ENCODE measurements around the gene PCP4L1.

The PCP4L1 gene

GRCh38 chr1:161266836-161267235 lies 8.3 kb downstream of the PCP4L1 start:
- no peak for DNase-seq (ENCODE audit: low spot score)

DNA sequence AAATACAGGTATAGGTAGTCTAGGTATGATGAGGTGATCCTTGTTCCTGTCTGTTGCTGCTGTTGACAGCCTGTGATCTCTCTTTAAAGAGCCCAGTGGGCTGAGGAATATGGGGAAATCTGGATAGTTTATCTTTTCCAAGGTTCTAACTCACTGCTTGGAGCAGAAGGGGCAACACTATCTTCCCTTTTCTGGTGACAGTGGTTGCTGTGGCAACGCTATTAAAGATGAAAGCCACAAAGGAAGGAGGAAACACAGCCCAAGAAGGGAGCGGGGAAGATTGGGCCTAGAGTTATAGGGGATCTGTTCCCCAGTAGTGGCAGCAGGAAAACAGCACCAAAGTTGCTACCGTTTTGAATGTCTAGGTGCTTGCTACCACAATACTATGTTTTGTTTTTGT lies 8.8 kb downstream of the PCP4L1 start:
- no peak for DNase-seq (ENCODE audit: low spot score)

DNA sequence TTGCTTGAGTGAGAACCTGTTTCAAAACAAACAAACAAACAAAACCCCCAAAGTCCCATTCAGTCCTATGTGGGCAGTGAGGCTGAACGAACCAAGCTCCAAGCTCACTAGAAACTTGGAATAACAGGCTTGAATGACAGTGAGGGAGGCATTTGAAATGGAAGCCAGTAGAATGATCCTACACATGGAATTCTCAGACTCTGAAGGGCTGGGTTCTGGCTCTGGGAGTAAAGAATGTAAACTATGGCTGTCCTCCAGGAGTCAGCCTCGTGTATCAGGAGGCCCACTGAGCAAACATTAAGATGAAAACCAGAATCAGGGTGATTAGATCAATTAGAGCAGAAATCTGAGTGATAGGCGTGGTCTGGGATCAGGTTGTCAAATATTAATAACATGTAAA lies 14.9 kb downstream of the PCP4L1 start:
- no peak for DNase-seq (ENCODE audit: low spot score)

DNA sequence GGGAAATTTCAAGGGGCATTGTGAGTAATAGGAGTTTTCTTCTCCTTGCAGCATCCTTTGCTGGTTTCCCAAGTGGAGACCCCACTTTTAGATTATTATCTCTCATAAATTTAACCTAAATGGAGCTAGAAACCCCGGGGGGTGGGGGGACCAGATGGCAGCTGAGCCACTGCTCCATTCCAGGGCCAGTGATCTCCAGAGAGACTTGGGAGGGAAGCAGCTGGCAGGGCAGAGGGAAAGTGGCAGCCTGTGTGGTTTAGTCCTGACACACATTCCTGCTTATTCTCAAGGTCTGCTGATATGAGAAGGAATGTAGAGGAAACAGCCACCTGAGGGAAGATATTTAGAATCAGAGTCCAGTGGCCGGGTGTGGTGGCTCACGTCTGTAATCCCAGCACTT lies 16.3 kb downstream of the PCP4L1 start:
- no peak for DNase-seq (ENCODE audit: low spot score)

DNA sequence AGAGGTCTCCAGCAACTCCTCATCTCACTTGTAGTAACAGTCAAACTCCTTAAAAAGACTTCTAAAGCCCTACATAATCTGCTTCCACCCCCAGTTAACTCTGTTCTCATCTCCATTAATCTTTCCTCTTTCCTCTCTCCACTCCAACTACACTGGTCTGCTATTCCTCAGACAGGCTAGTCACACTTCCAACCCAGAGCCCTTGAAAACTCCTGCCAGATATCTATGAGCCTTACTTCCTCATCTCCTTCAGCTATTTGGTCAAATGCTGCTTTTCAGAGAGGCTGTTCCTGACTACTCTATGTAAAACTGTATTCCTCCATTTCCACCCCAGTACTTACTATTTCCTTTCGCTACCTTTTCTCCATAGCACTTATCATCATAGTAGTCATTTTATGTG lies 24.4 kb downstream of the PCP4L1 start:
- DNase-seq (ENCODE audit: low spot score) = no peak

DNA sequence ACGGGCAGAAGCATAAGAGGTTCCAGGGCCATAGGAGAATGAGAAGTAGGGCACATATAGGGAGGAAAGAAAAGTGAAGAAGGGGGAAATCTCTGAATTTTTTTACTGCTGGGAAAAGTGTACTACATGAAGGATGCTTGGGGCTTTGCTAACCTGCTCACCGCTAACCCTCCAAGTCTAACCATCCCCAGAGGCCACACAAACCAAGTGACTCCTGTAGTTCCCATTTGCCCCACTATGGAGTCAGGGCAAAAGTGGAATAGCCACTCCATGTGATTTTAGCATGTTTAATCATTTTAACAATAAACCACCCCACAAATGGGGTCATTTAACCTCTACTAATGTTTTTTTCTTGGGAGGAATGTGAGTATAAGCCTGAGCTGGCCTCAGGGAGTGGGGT lies 26.6 kb downstream of the PCP4L1 start:
- no peak for DNase-seq (ENCODE audit: low spot score)

GRCh38 chr1:161285521-161285920 lies 27.0 kb downstream of the PCP4L1 start:
- DNase-seq (ENCODE audit: low spot score) = no peak

DNA sequence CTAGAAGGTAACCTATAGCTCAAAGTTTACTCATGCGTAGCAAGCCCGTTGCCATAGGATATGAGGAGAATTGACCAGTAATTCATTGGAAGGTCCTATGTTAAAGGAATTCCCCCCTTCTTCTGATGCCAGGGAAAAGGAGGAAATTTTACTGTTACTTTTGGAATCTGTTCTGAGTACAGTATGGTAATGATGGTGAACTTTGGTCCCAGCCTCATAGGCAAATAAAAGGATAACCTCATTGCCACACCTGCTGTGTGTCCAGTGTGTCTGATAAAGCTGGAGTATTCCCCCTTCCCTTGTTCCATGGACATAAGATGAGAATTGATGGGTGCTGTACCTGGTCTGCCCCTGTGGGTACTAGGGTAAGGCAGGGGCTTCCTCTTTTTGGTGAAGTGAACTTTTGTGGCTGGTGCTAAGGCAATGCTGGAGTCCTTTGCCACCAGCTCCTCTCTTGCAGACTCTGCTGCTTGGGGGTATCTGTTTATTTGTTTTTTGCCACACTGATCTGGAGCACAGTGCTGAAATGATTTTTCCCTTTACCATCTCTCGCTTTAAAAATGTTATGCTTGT lies 29.0 kb downstream of the PCP4L1 start:
- DNase-seq (ENCODE audit: low spot score) = no peak

GRCh38 chr1:161290779-161291178 lies 32.2 kb downstream of the PCP4L1 start:
- DNase-seq (ENCODE audit: low spot score) = no peak

- no peak for DNase-seq (ENCODE audit: low spot score)
Observed at GRCh38 chr1:161297415-161297814, 38.9 kb downstream of the PCP4L1 start.

DNA sequence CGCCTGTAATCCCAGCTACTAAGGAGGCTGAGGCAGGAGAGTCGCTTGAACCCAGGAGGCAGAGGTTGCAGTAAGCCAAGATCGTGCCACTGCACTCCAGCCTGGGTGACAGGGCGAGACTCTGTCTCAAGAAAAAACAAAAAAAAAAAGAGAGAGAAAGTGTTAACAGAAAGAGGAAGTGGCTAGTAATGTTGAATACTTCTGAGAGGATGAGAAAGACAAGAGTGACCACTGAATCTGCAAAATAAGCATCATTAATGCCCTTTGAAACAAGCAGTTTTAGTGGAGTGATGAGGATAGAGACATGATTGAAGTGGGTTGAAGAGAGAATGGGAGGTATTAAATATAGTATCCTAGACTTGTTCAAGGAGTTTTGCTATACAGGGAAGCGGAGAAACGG lies 39.6 kb downstream of the PCP4L1 start:
- DNase-seq (ENCODE audit: low spot score) = no peak

GRCh38 chr1:161299347-161299746 lies 40.8 kb downstream of the PCP4L1 start:
- DNase-seq (ENCODE audit: low spot score) = no peak

DNA sequence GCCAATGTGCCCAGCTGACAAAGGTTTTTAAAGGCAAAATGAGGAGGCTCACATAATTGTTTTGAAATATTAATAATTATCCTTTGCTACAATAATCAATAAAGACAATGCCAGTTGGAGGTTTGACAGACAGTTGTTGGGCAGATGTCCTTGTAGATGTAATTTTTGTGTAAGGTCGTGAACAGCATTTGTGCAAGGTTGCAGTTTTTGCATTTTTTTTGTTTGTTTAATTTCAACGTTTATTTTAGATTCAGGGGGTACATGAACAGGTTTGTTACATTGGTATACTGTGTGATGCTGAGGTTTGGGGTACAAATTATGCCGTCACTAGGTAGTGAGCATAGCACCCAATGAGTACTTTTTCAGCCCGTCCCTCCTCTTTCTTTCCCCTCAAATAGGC lies 41.9 kb downstream of the PCP4L1 start:
- DNase-seq (ENCODE audit: low spot score) = no peak

DNA sequence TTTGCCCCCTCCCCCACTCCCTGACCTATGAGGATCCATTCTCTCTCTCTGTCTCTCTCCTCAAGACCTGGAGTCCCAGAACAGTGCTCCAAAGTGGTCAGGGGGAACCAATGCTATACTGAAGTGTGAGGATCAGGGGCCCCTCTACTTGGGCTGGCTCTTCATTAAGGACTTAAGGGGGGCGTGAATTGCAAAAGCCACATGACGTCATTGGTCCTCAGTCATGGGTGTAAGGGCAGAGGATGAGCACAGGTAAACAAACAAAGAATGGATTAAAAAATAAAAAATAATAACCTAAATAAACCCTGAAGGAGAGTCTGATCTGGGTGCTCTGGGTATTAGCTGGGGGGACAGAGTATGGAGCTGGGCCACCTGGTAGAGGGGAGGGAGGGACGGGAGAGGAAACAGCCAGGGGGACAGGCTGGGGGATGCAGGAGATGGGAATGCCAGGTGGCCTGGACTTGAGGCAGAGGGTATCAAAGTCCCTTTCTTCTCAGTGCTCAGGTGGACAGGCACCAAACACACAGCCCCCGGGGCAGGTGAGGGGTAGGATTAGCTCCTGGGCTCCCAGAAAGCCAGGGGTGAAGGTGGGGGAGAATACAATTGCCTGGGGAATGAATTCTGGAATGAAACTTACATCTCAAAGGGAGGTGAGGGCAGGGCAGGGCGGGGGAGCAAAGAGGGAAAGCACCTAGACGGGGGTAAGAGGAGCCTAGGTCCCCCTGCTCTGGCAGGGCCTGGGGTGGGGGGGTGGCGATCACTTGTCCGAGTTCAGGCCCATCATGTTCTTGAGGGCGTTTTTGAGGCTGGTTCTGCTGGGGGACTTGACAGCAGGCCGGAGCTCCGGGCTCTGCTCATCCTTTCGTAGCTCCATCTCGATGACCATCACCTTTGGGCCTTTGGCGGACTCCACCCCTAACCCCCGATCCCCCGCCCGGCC lies 46.7 kb downstream of the PCP4L1 start:
- DNase-seq (ENCODE audit: low spot score) = no peak

- DNase-seq (ENCODE audit: low spot score) = peak; percentile 37
Observed at GRCh38 chr1:161305867-161306519, 47.4 kb downstream of the PCP4L1 start.

DNA sequence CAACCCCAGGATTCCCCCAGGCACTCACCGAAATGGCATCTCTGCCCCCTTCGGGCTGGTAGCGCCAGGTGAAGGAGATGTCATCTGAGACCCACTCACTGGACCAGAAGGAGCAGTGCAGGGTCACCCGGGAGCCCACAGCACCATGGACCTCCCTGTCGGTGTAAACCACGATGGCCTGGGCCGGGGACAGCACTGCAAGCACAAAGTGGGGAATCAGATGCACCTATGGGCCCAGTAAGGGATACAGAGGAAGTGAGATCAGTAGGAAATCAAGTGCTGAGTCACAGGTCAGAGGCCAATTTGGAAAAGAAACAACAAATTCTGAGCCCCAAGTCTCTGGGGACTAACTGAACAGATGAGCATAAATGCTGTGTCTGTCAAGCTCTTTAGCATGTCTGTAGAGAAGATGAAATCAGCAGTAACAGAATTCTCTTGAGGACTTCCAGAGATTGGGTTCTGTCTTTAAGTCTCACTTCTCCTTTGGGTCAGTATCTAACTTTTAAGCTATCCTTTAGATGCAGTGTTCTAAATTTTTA lies 48.8 kb downstream of the PCP4L1 start:
- no peak for DNase-seq (ENCODE audit: low spot score)

DNA sequence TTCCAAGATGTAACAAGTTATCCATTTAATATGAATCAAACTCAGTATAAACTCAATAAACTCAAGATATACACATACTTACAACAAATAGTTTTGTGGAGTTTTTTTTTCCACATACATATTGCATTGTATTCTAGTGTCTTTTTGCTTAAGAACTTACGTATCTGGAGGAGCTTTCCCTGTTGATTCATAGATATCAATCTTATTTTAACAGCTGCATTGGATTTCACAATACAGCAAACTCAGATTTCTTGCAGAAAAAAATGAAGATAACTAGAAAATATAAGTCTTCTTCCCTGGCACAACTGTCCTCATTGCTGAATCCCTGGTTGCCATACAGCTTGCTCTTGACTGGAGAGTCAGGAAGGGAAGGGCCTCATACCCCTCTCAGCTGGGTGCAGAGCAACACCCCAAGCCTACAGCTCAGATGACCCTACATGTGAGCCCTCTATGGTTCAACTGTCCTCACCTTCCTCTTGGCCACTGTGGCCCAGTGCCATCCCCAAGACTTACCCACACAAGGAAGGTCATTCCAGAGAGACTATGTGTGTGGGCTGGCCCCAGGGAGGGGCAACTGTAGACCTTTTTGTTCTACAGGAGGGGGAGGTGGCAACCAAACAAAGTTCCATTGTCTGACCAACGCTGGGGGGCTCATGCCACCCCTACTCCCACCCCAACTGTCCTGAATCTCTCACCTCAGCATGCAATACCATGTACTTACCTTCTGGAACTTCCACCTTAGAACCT lies 49.5 kb downstream of the PCP4L1 start:
- DNase-seq (ENCODE audit: low spot score) = no peak

DNA sequence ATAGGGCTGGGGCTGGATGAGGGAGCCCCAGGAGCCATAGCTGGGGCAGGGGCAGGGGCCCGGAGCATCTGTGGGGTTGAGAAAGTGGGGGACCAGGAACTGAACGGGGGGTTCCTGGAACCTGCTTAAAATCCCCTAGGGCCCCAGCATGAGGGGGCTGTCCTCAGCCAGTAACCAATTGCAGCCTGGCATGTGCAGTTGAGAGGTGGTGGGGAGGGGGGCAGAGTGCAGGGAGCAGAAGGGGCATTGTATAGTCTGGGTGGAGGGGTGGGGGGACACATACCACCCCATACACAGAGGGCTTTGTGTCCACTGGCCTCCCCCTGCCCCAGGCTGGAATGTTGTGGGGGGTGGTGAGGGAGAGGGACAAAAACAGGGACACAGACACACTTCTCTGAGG lies 51.3 kb downstream of the PCP4L1 start, which contains the start of gene MPZ:
TSS of gene MPZ (minus strand) at position 101 of the 400 bp plus-strand sequence. CDS start at position 38, 63 bp downstream.
- DNase-seq (ENCODE audit: low spot score) = no peak

GRCh38 chr1:161311595-161312181 lies 53.1 kb downstream of the PCP4L1 start:
- DNase-seq (ENCODE audit: low spot score) = no peak

- DNase-seq (ENCODE audit: low spot score) = no peak
Observed at GRCh38 chr1:161313554-161314200, 55.1 kb downstream of the PCP4L1 start.
